ENCODE measurements around the gene PPP2R2B.
"Not testable (repeated sequence)": the region's sequence is repeated elsewhere in the genome, so short reads cannot be mapped to it uniquely, and the experiment has no call there.

Gene PPP2R2B

DNA sequence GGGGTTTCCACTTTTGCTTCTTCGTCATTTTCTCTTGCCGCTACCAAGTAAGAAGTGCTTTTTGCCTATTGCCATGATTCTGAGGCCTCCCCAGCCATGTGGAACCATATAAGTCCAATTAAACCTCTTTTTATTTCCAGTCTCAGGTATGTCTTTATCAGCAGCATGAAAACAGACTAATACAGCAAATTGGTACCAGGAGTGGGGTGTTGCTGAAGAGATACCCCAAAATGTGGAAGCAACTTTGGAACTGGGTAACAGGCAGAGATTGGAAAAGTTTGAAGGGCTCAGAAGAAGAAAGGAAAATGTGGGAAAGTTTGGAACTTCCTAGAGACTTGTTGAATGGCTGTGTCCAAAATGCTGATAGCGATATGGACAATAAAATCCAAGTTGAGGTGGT is 149.8 kb downstream of the PPP2R2B start:
- H3K9ac ChIP-seq (ENCODE audit: low read length), result not testable (repeated sequence)

DNA sequence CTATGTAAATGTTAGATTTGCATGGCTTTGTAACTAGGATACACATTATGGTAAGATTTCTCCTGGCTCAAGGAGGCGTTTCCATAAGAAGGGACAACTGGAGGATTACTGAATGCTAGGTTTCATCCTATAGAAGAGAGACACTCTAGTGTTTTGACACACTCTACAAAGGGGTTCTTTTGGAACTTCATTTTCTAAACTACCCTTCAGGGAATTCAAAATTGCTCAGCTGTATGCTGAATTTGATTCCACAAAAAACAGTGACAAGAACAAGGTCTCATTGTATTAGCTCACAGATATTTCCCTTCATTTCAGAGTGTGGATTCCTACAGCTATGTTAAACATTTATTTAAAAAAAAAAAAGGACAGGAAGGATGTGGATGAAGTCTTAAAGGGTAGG is 151.7 kb downstream of the PPP2R2B start:
- H3K27me3 ChIP-seq (ENCODE audit: control insufficient read depth in 1 of 2, insufficient read depth in 2 of 2, low read length in 2 of 2), result no peaks in the 10 kb centered on the region
- H3K36me3 ChIP-seq (ENCODE audit: insufficient read depth, low read length), result no peaks in the 10 kb centered on the region
- no peak overlapping the region for H3K9ac ChIP-seq (ENCODE audit: low read length)
- H3K4me1 ChIP-seq (ENCODE audit: insufficient read depth, low read length), result no peaks in the 10 kb centered on the region
- no peak overlapping the region for H3K4me3 ChIP-seq (ENCODE audit: low read depth in 1 of 2, low read length in 2 of 2)
- H3K9me3 ChIP-seq (ENCODE audit: low read length), result no peaks in the 10 kb centered on the region
- H3K27ac ChIP-seq (ENCODE audit: low read depth, low read length), result no peak overlapping the region

More for the DNA sequence above, 149.8 kb downstream of the PPP2R2B start:
- H3K9me3 ChIP-seq (ENCODE audit: low read length); H3K36me3 ChIP-seq (ENCODE audit: insufficient read depth, low read length); H3K27ac ChIP-seq (ENCODE audit: low read depth, low read length); H3K27me3 ChIP-seq (ENCODE audit: control insufficient read depth in 1 of 2, insufficient read depth in 2 of 2, low read length in 2 of 2); H3K4me1 ChIP-seq (ENCODE audit: insufficient read depth, low read length); H3K4me3 ChIP-seq (ENCODE audit: low read depth in 1 of 2, low read length in 2 of 2): not testable (repeated sequence)

DNA sequence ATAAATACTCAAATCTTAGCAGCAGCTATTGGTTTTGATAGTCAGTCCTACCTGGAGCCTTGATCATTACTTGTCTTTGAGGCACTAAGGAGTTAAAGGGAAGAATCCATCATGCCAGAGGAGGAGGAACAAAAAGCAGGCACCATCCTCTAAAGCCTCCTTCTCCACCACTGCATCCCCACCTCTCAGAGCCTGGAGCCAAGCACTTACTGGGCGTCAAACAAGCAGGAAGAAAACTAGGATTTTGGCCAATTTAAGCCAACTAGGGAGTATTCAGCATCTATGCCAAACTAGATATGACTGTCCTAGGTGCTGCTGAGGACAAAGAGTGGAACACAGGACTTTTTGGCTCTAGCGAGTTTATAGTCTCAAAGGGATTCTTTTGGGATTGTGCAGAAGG is 152.5 kb downstream of the PPP2R2B start:
- Histone ChIP-seq H3K27ac (ENCODE audit: low read depth, low read length) (no peak overlapping the region), H3K4me1 (ENCODE audit: insufficient read depth, low read length) (no peaks in the 10 kb centered on the region), H3K4me3 (ENCODE audit: low read depth in 1 of 2, low read length in 2 of 2) (no peak overlapping the region), H3K36me3 (ENCODE audit: insufficient read depth, low read length) (no peaks in the 10 kb centered on the region), H3K9me3 (ENCODE audit: low read length) (no peaks in the 10 kb centered on the region), H3K9ac (ENCODE audit: low read length) (no peak overlapping the region), H3K27me3 (ENCODE audit: control insufficient read depth in 1 of 2, insufficient read depth in 2 of 2, low read length in 2 of 2) (no peaks in the 10 kb centered on the region)

DNA sequence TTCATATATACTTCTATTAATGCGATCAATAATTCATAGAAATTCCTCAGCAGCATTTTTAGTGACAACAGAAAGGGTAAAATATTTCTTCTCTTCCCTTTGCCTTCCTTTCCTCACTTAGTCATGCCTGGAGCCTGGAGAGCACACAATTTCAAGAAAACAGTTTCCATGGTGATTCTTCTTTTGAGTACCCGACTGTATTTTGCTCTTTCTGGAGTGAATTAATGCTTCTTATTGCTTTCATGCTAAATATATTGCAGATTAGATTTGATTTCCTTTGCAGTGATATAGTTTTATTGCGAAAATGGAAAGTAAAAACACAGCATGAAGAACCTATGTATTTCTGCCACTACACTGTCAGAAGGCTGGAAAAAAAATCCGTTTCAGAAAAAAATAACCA is 153.5 kb downstream of the PPP2R2B start:
- Histone ChIP-seq H3K4me1 (ENCODE audit: insufficient read depth, low read length) (no peaks in the 10 kb centered on the region), H3K4me3 (ENCODE audit: low read depth in 1 of 2, low read length in 2 of 2) (no peak overlapping the region), H3K9me3 (ENCODE audit: low read length) (no peaks in the 10 kb centered on the region), H3K27me3 (ENCODE audit: control insufficient read depth in 1 of 2, insufficient read depth in 2 of 2, low read length in 2 of 2) (no peaks in the 10 kb centered on the region), H3K27ac (ENCODE audit: low read depth, low read length) (no peak overlapping the region), H3K9ac (ENCODE audit: low read length) (no peak overlapping the region), H3K36me3 (ENCODE audit: insufficient read depth, low read length) (no peaks in the 10 kb centered on the region)

DNA sequence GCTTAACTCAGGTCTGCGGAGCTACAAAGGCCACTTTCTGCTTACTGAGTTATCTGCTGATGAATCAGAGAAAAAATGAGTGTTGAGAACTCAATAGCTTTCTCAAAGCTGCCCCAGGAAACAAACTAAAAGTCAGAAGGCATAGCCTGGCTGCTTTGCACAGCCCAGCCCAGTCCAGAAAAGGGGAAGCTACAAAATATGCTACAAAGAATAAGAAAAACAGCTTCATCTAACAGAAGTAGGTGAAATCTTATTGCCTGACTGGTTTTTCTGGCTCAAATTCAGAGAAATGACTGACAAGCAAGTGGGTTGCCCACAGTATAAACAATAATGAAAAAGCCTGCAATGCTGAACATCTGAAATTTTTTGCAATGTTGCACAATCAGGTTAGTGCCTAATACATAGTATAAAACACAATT is 156.2 kb downstream of the PPP2R2B start:
- Histone ChIP-seq H3K36me3 (ENCODE audit: insufficient read depth, low read length) (no peaks in the 10 kb centered on the region), H3K4me3 (ENCODE audit: low read depth in 1 of 2, low read length in 2 of 2) (no peak overlapping the region), H3K9me3 (ENCODE audit: low read length) (no peaks in the 10 kb centered on the region), H3K9ac (ENCODE audit: low read length) (no peak overlapping the region), H3K27me3 (ENCODE audit: control insufficient read depth in 1 of 2, insufficient read depth in 2 of 2, low read length in 2 of 2) (no peaks in the 10 kb centered on the region), H3K4me1 (ENCODE audit: insufficient read depth, low read length) (no peaks in the 10 kb centered on the region), H3K27ac (ENCODE audit: low read depth, low read length) (no peak overlapping the region)

DNA sequence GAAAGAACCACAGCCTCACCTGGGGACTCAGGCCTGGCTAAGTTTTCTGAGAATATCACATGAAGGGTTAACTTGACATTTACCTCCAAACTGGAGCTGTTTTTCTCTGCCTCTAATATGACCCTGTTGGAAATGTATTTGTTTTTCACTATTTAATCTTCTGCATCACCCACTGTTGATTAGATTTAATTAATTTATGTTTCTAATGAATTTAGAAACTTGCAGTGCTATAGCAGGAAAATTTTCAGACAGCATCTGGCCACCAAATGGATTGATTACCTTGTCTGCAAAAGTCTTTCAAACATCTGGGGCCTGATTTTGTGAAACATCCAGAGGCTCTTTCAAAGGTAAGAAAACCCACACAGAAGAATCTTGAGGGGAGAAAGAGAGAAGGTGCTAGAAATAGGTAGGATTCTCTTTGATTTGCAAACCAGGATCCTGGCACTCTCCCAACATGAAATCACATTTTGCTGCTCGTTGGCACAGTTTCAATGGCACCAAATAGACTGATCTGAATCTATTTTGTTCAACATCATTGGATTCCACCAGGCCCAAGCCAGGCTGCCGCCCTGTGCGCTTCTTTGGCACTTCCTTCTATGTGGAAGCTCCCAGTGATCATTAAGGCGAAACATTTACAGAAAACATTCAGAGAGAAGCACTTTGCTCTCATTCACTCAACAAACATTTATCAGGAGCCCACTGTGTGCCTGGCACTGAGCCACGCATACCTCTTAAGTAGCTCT is 157.3 kb downstream of the PPP2R2B start:
- H3K9ac ChIP-seq (ENCODE audit: low read length), result no peak overlapping the region
- no peaks in the 10 kb centered on the region for H3K36me3 ChIP-seq (ENCODE audit: insufficient read depth, low read length)
- H3K4me1 ChIP-seq (ENCODE audit: insufficient read depth, low read length), result no peaks in the 10 kb centered on the region
- no peak overlapping the region for H3K27ac ChIP-seq (ENCODE audit: low read depth, low read length)
- H3K27me3 ChIP-seq (ENCODE audit: control insufficient read depth in 1 of 2, insufficient read depth in 2 of 2, low read length in 2 of 2), result no peaks in the 10 kb centered on the region
- H3K9me3 ChIP-seq (ENCODE audit: low read length), result no peaks in the 10 kb centered on the region
- H3K4me3 ChIP-seq (ENCODE audit: low read depth in 1 of 2, low read length in 2 of 2), result no peak overlapping the region

DNA sequence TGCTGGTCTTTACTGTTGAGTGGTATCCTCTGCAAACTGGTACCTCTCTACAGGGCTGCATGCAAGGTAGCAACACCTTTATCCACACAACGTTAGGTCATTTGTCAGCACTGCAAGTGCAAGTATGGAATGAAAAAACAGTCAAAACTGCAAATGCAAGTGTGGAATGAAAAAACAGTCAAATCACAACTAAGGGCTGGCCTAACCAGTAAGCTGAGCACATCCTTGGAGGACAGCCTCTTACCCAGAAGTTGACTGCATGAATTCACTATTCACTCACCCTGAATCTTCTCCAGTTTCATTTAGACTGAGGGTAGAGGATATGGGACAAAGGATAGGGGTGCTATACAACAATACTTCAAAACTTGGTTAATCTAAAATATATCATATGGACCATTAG is 158.4 kb downstream of the PPP2R2B start:
- no peaks in the 10 kb centered on the region for H3K4me1 ChIP-seq (ENCODE audit: insufficient read depth, low read length)
- H3K4me3 ChIP-seq (ENCODE audit: low read depth in 1 of 2, low read length in 2 of 2), result no peak overlapping the region

DNA sequence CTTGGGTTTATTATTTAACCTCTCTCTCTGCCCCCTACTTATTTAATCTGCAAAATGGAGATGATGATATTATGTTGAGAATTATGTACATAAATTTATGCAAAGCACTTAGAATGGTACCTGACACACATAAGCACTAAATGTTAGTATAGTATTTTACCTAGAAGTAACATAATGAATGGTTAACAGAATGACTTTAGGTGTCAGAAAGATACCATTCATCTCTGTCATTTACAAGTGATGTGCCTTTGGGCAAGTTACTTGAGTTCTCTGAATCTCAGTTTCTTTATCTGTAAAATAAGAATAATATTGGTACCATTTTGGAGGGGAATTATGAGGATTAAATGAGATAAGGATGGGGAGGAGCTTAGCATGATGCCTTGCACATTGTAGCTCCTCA is 159.4 kb downstream of the PPP2R2B start:
- Histone ChIP-seq H3K4me3 (ENCODE audit: low read depth in 1 of 2, low read length in 2 of 2) (no peak overlapping the region), H3K4me1 (ENCODE audit: insufficient read depth, low read length) (no peaks in the 10 kb centered on the region), H3K27ac (ENCODE audit: low read depth, low read length) (no peak overlapping the region), H3K9me3 (ENCODE audit: low read length) (no peaks in the 10 kb centered on the region), H3K27me3 (ENCODE audit: control insufficient read depth in 1 of 2, insufficient read depth in 2 of 2, low read length in 2 of 2) (no peaks in the 10 kb centered on the region), H3K36me3 (ENCODE audit: insufficient read depth, low read length) (no peaks in the 10 kb centered on the region), H3K9ac (ENCODE audit: low read length) (no peak overlapping the region)

More for the DNA sequence above, 158.4 kb downstream of the PPP2R2B start:
- Histone ChIP-seq H3K27me3 (ENCODE audit: control insufficient read depth in 1 of 2, insufficient read depth in 2 of 2, low read length in 2 of 2) (no peaks in the 10 kb centered on the region), H3K27ac (ENCODE audit: low read depth, low read length) (no peak overlapping the region), H3K9ac (ENCODE audit: low read length) (no peak overlapping the region), H3K36me3 (ENCODE audit: insufficient read depth, low read length) (no peaks in the 10 kb centered on the region), H3K9me3 (ENCODE audit: low read length) (no peaks in the 10 kb centered on the region)

DNA sequence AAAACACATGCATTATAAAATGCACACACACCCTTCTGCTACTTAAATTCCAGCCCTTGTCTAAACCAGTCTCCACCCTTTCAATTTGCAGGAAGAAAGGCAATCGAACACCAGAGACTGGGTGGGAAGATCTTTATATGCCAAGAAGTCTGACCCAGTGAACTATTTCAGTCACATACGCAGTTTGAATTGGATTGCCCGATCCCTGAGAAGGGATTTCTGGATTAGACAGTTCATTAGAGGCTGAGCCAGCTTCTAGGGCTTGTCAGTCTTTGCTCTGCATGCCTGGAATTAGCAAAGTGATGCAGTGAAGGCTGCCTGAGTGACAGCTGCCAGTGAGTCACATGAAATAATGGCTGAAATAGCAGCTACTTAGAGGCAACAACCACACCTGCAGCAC is 159.9 kb downstream of the PPP2R2B start:
- H3K36me3 ChIP-seq (ENCODE audit: insufficient read depth, low read length), result no peaks in the 10 kb centered on the region
- H3K9ac ChIP-seq (ENCODE audit: low read length), result no peak overlapping the region
- no peaks in the 10 kb centered on the region for H3K27me3 ChIP-seq (ENCODE audit: control insufficient read depth in 1 of 2, insufficient read depth in 2 of 2, low read length in 2 of 2)
- H3K4me3 ChIP-seq (ENCODE audit: low read depth in 1 of 2, low read length in 2 of 2), result no peak overlapping the region
- H3K4me1 ChIP-seq (ENCODE audit: insufficient read depth, low read length), result no peaks in the 10 kb centered on the region
- H3K27ac ChIP-seq (ENCODE audit: low read depth, low read length), result no peak overlapping the region
- H3K9me3 ChIP-seq (ENCODE audit: low read length), result no peaks in the 10 kb centered on the region

DNA sequence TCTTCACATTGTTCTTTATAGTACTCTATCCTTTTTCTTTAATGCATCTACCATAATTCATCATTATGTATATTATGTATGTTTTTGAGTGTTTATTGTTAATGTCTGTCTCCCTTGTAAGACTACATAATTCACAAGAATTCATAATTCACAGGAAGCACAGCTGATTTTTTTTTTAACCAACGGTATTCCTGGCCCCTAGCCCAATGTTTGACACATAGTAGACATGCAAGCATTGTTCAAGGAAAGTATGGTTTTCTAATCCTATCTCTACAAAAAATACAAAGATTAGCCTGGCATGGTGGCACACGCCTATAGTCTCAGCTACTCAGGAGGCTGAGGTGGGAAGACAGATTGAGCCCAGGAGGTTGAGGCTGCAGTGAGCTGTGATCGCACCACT is 160.6 kb downstream of the PPP2R2B start:
- H3K27ac ChIP-seq (ENCODE audit: low read depth, low read length), result no peak overlapping the region
- H3K4me1 ChIP-seq (ENCODE audit: insufficient read depth, low read length), result no peaks in the 10 kb centered on the region
- H3K9ac ChIP-seq (ENCODE audit: low read length), result no peak overlapping the region
- H3K27me3 ChIP-seq (ENCODE audit: control insufficient read depth in 1 of 2, insufficient read depth in 2 of 2, low read length in 2 of 2), result no peaks in the 10 kb centered on the region
- no peak overlapping the region for H3K4me3 ChIP-seq (ENCODE audit: low read depth in 1 of 2, low read length in 2 of 2)
- H3K36me3 ChIP-seq (ENCODE audit: insufficient read depth, low read length), result no peaks in the 10 kb centered on the region
- no peaks in the 10 kb centered on the region for H3K9me3 ChIP-seq (ENCODE audit: low read length)

DNA sequence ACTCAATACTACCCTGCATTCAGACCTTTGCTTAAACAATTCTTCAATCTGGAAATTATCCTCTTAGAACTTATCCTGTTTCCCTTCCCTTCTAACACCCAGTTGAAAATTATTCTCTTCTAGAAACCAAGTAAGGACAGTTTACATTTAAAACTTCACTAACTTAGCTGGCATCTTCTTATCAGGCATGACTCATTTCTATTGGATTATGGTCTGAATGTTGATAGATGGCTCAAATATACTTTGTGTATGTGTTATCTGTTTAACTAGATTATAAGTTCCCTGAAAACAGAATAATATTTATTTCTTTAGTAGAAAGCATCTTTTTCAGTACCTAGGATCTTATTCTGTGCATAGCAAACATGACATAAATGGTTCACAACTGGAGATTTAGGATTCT is 161.9 kb downstream of the PPP2R2B start:
- no peak overlapping the region for H3K9ac ChIP-seq (ENCODE audit: low read length)
- H3K4me1 ChIP-seq (ENCODE audit: insufficient read depth, low read length), result no peaks in the 10 kb centered on the region
- no peaks in the 10 kb centered on the region for H3K9me3 ChIP-seq (ENCODE audit: low read length)
- H3K27ac ChIP-seq (ENCODE audit: low read depth, low read length), result no peak overlapping the region
- H3K4me3 ChIP-seq (ENCODE audit: low read depth in 1 of 2, low read length in 2 of 2), result no peak overlapping the region
- H3K36me3 ChIP-seq (ENCODE audit: insufficient read depth, low read length), result no peaks in the 10 kb centered on the region
- no peaks in the 10 kb centered on the region for H3K27me3 ChIP-seq (ENCODE audit: control insufficient read depth in 1 of 2, insufficient read depth in 2 of 2, low read length in 2 of 2)

DNA sequence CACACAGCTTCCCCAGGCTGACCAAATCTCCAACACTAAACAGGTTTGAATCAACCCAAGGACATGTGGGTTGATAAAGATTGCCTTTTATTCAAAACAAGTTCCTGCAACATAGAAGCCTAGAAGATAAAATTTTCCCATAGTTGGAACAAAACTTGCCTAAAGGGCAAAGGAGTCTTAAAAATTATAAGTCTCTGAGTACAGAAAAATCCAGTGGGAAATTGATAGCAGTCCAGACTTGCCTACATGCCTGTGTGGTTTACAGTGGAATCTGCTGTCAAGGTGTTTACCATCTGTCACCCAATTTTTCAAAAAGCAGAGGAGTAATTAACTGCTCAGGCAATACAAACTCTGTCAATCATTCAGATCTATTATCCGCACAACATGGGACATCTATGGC is 168.2 kb downstream of the PPP2R2B start:
- Histone ChIP-seq H3K4me1 (ENCODE audit: insufficient read depth, low read length) (no peaks in the 10 kb centered on the region), H3K4me3 (ENCODE audit: low read depth in 1 of 2, low read length in 2 of 2) (no peak overlapping the region), H3K27ac (ENCODE audit: low read depth, low read length) (no peak overlapping the region), H3K36me3 (ENCODE audit: insufficient read depth, low read length) (no peaks in the 10 kb centered on the region), H3K9me3 (ENCODE audit: low read length) (no peaks in the 10 kb centered on the region), H3K9ac (ENCODE audit: low read length) (no peak overlapping the region), H3K27me3 (ENCODE audit: control insufficient read depth in 1 of 2, insufficient read depth in 2 of 2, low read length in 2 of 2) (no peaks in the 10 kb centered on the region)

All from muscle layer of colon (tissue), 2 donors.